ENCODE data around the gene GTF2A1.

- TF ChIP-seq, protein P1, sequence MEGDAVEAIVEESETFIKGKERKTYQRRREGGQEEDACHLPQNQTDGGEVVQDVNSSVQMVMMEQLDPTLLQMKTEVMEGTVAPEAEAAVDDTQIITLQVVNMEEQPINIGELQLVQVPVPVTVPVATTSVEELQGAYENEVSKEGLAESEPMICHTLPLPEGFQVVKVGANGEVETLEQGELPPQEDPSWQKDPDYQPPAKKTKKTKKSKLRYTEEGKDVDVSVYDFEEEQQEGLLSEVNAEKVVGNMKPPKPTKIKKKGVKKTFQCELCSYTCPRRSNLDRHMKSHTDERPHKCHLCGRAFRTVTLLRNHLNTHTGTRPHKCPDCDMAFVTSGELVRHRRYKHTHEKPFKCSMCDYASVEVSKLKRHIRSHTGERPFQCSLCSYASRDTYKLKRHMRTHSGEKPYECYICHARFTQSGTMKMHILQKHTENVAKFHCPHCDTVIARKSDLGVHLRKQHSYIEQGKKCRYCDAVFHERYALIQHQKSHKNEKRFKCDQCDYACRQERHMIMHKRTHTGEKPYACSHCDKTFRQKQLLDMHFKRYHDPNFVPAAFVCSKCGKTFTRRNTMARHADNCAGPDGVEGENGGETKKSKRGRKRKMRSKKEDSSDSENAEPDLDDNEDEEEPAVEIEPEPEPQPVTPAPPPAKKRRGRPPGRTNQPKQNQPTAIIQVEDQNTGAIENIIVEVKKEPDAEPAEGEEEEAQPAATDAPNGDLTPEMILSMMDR (conservative IDR thresholded peaks at IDR 0.05), result peak; percentile 47; the same call in 1 of the 2 replicates
- no peak for TF ChIP-seq EZH2 (IDR thresholded peaks at IDR 0.05; ENCODE audit: low read depth)
Observed at GRCh38 chr14:81170829-81171195, 49.9 kb downstream of the GTF2A1 start.

Data from PC-9 (cell line).